Kidney (tissue), 14 donors: Measurements from ENCODE around the gene FMN2. TPM values are rescaled to one million over a fixed set of nuclear protein-coding genes. Genes with fewer than 3 reads are reported as not detected.
"Not testable (repeated sequence)": the region's sequence is repeated elsewhere in the genome, so short reads cannot be mapped to it uniquely, and the experiment has no call there.

Experiments used
- DNase-seq, 5 donors: peaks; one replicate each; pipeline ENCODE4 v3.0.0-alpha.2; 2013 to 2020
- FAIRE-seq: peaks from 2 replicates; lab custom pipeline; 2012; peaks lifted over from hg19 to GRCh38; lab: Jason Lieb, UNC
- H3K27ac ChIP-seq, 2 donors: one replicate each; pipeline ENCODE4 v1.7.0; 2013; ENCODE audit warnings: low read depth in 2 of 2, low read length in 2 of 2, inconsistent platforms in 1 of 2
- H3K27me3 ChIP-seq: one replicate; pipeline ENCODE4 v1.7.1; 2013; ENCODE audit warnings: low read length, inconsistent platforms; ENCODE audit not compliant: control insufficient read depth, insufficient read depth
- H3K36me3 ChIP-seq, 3 donors: one replicate each; pipeline versions ENCODE4 v1.7.0 to v1.7.1; 2013; ENCODE audit warnings: low read length in 3 of 3, control low read depth in 1 of 3, inconsistent platforms in 1 of 3; ENCODE audit not compliant: insufficient read depth in 3 of 3, control insufficient read depth in 2 of 3
- H3K4me1 ChIP-seq, 3 donors: one replicate each; pipeline versions ENCODE4 v1.7.0 to v1.7.1; 2013; ENCODE audit warnings: low read length in 3 of 3, inconsistent platforms in 1 of 3, low read depth in 1 of 3; ENCODE audit not compliant: control insufficient read depth in 2 of 3, insufficient read depth in 2 of 3
- H3K4me3 ChIP-seq, 3 donors: one replicate each; pipeline versions ENCODE4 v1.7.0 to v1.8.1; 2013; ENCODE audit warnings: low read length in 3 of 3, control low read depth in 1 of 3, inconsistent platforms in 1 of 3
- H3K9ac ChIP-seq, 3 donors: one replicate each; pipeline versions ENCODE4 v1.7.0 to v1.7.1; 2013; ENCODE audit warnings: low read length in 3 of 3, control low read depth in 1 of 3, inconsistent platforms in 1 of 3
- H3K9me3 ChIP-seq, 3 donors: one replicate each; pipeline versions ENCODE4 v1.7.0 to v1.7.1; 2013; ENCODE audit warnings: low read length in 3 of 3, control low read depth in 1 of 3, inconsistent platforms in 1 of 3; ENCODE audit not compliant: control insufficient read depth in 2 of 3, insufficient read depth in 1 of 3
- intact Hi-C: fragments of 100-400 bp; cut with DNase I; formaldehyde crosslinking; loops from one replicate; pipeline ENCODE4 v1.11.1; 2022
- polyA plus RNA-seq: library from polyadenylated mRNA; stranded (reverse); fragments of 350-450 nt; fragmentation: Illumina TruSeq; extraction: RNeasy Lipid Tissue Mini Kit (QIAGEN cat#74804); gene quantifications from one replicate; pipeline ENCODE4 v1.2.3, GENCODE V29; 2014; ENCODE audit warnings: low read depth, low replicate concordance; ENCODE audit not compliant: insufficient read depth
- total RNA-seq: library from RNA; stranded (reverse); fragmentation: NEBNext Ultra II Directional; extraction: Animal tissue kit (Norgen Biotek cat#: 25700); gene quantifications from one replicate; pipeline ENCODE4 v1.2.1, GENCODE V29; 2021
- TF ChIP-seq, protein P1 (sequence below): IDR thresholded peaks from 3 replicates; pipeline ENCODE4 v1.5.1; 2012; ENCODE audit warnings: mild to moderate bottlenecking, moderate library complexity, borderline replicate concordance; ENCODE audit not compliant: insufficient read depth; ENCODE audit errors: extremely low read depth
- donor health status: control.
- donor health status: control.
- donor health status: control.
- donor health status: control.
- donor health status: control.
- donor health status: DM: yes; HTN: yes; CAD: no.
- donor health status: Normal renal cell carcinoma (clear cell type).

The FMN2 gene
- total and polyA plus RNA-seq, 2 donors from 2014 or later, result 0.06 to 3.4 TPM

DNA sequence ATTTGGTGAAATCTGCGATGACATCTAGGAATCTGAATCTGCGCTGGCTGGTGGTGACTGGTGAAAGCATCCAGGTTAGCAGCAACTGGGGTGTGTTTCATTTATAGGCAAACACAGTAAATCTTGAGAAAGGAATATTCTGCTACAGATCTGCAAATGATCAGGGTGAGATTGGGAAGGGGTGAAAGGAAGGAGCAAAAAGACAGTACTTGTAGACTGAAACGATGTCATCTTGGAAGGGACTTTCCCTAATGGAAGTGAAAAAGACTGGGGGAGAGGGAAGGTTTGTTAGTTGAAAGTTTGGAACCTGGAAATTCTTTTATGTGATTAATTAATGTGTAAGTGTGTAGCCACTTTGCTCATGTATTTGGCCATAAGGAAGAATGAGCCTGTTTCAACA lies 228.3 kb downstream of the FMN2 start:
- intact Hi-C loops, result no loop called here
- Histone ChIP-seq H3K27ac (no peak overlapping the region), H3K9me3 (no peaks in the 10 kb centered on the region), H3K36me3 (no peaks in the 10 kb centered on the region), H3K27me3 (no peaks in the 10 kb centered on the region), H3K4me1 (no peaks in the 10 kb centered on the region), H3K4me3 (no peak overlapping the region), H3K9ac (no peak overlapping the region)
- TF ChIP-seq, protein P1, sequence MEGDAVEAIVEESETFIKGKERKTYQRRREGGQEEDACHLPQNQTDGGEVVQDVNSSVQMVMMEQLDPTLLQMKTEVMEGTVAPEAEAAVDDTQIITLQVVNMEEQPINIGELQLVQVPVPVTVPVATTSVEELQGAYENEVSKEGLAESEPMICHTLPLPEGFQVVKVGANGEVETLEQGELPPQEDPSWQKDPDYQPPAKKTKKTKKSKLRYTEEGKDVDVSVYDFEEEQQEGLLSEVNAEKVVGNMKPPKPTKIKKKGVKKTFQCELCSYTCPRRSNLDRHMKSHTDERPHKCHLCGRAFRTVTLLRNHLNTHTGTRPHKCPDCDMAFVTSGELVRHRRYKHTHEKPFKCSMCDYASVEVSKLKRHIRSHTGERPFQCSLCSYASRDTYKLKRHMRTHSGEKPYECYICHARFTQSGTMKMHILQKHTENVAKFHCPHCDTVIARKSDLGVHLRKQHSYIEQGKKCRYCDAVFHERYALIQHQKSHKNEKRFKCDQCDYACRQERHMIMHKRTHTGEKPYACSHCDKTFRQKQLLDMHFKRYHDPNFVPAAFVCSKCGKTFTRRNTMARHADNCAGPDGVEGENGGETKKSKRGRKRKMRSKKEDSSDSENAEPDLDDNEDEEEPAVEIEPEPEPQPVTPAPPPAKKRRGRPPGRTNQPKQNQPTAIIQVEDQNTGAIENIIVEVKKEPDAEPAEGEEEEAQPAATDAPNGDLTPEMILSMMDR, result no peak
- DNase-seq (no peak), FAIRE-seq (no peak)

DNA sequence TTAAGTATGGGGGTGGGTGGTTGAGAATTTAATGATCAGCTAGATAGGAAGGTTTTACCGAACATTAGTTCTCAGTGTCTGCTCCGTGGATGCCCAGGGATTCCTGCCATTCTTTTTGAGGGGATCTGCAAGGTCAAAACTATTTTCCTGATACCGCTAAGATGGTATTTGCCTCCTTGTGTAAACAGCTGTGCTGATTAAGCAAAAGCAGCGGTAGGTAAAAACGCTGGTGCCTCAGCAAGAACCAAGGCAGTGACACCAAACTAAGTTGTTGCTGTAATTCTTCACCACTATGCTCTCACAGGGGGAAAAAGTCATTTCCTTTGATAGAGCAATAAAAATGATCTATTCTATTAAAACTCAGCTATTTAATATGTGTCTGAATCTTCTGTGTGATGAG lies 229.0 kb downstream of the FMN2 start:
- DNase-seq, result no peak
- H3K4me3 ChIP-seq, result no peak overlapping the region
- no peaks in the 10 kb centered on the region for H3K36me3 ChIP-seq
- TF ChIP-seq, protein P1, result no peak
- intact Hi-C loops, result no loop called here
- H3K9me3 ChIP-seq, result no peaks in the 10 kb centered on the region
- no peaks in the 10 kb centered on the region for H3K4me1 ChIP-seq
- no peak overlapping the region for H3K27ac ChIP-seq
- H3K27me3 ChIP-seq, result no peaks in the 10 kb centered on the region
- no peak for FAIRE-seq
- no peak overlapping the region for H3K9ac ChIP-seq

DNA sequence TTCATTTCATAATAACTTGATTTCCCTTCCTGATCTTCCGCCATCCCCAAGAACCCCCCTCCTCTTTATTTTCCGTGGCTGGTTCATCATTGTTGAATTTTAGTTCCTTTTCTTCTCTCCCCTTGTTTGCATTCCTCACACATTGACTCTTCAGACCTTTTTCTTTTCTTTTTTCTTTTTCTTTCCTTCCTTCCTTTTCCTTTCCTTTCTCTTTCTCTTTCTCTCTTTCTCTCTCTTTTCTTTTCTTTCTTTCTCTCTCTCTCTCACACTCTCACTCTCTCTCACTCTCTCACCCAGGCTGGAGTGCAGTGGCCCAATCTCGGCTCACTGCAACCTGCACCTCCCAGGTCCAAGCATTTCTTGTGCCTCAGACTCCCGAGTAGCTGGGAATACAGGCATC lies 231.3 kb downstream of the FMN2 start:
- Histone ChIP-seq H3K27me3 (no peaks in the 10 kb centered on the region), H3K9ac (no peak overlapping the region), H3K4me3 (no peak overlapping the region), H3K4me1 (no peaks in the 10 kb centered on the region), H3K9me3 (no peaks in the 10 kb centered on the region), H3K27ac (no peak overlapping the region), H3K36me3 (no peaks in the 10 kb centered on the region)
- DNase-seq (no peak), FAIRE-seq (no peak)
- TF ChIP-seq, protein P1, result no peak
- intact Hi-C loops, result no loop called here

DNA sequence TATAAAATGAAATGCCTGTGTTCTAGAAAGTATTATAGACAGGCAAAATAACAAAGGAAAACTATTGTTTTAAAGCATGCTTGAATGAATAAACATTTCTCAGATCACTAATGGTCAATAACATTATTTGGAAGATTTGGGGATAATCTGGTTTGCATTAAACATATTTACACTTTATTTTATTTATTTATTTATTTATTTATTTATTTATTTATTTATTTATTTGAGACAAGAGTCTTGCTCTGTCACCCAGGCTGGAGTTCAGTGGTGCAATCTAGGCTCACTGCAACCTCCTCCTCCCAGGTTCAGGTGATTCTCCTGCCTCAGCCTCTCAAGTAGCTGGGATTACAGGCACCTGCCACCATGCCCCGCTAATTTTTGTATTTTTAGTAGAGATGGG lies 236.7 kb downstream of the FMN2 start:
- FAIRE-seq, intact Hi-C loops, H3K9me3 ChIP-seq, H3K27ac ChIP-seq, H3K27me3 ChIP-seq, DNase-seq, H3K4me3 ChIP-seq, H3K4me1 ChIP-seq, H3K9ac ChIP-seq, H3K36me3 ChIP-seq: not testable (repeated sequence)
